HG02798 (cell line): ENCODE data around the gene FAM9A.
"Not testable (repeated sequence)": the region's sequence is repeated elsewhere in the genome, so short reads cannot be mapped to it uniquely, and the experiment has no call there.

ENCODE experiments used
- ATAC-seq: cut with Tn5 transposase; IDR thresholded peaks from one replicate; pipeline ENCODE4 v1.9.1; 2021; ENCODE audit warnings: mild to moderate bottlenecking; ENCODE audit not compliant: unreplicated experiment, poor library complexity

Gene FAM9A

GRCh38 chrX:8805974-8806373 lies 4.8 kb upstream of the FAM9A start:
- ATAC-seq: no peak

DNA sequence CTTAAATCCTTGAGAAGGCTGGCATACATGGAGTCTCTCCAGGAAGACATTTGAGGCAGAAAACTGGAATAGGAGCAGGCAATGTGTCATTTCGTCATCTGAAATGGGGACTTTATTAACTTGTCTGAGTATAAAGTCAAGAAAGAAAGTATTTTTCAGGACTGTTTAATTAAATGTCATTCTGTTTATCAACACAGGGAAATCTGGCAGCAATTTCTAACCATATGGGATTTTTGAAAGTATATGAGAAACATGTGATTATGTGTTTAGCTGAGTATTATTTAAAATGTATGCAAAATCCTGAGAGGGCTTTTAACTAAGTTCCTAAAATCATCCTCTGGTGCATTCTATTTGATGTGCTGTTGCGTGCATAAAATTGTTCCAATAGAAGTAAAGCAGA lies 3.9 kb upstream of the FAM9A start:
- ATAC-seq: no peak

- ATAC-seq: no peak
Observed at GRCh38 chrX:8803326-8803725, 2.1 kb upstream of the FAM9A start.

DNA sequence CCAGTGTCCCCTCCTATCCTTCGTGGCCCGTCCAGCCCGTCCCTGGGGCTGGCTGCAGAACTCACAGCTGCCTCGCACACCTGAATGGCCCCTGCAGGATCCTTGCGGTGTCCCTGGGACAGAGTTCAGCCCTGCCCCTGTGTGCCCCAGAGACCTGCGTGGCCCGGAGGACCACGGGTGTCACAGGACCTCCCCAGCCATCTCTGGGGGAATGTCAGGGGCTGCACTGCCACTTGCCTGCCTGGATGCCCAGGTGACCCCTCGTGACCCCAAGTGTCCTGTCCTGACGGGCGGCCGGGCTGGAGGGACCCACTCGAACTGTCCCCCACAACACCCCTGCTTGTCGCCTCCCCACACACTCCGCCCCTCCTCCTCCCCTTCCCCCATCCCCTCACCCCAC lies 832 bp downstream of the FAM9A start:
- ATAC-seq: not testable (repeated sequence)

- ATAC-seq: not testable (repeated sequence)
Observed at GRCh38 chrX:8799281-8799680, 1.9 kb downstream of the FAM9A start.

GRCh38 chrX:8798702-8799101 lies 2.5 kb downstream of the FAM9A start:
- ATAC-seq: not testable (repeated sequence)

DNA sequence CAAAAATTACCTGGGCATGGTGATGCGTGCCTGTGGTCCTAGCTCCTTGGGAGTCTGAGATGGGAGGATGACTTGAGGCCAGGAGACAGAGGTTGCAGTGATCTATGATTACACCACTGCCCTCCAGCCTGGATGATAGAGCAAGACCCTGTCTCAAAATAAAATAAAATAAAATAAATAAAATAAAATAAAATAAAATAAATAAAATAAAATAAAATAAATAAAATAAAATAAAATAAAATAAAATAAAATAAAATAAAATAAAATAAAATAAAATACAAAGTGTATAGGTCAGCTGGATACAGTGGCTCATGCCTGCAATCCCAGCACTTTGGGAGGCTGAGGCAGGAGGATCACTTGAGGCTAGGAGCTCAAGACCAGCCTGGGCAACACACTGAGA lies 14.1 kb downstream of the FAM9A start:
- not testable (repeated sequence) for ATAC-seq

GRCh38 chrX:8784162-8784561 lies 17.0 kb downstream of the FAM9A start:
- ATAC-seq: no peak

DNA sequence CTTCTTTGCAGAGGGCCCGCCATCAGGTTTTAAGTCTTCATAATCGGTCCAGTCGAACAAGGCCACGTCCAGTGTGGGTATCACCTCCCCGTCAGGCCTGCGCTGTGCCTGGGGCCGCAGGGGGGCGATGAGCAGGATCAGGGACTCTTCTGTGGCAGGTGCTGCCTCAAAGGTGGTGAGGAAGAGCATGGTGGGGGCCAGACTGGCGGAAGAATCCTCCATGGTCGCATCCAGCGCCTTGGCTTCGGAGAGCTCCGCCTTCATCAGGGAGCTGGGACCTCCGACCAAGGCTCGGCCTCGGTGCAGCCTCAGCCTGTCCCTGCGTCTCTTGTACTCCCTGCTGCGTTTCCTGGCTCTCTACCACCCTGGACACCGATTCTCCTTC lies 17.5 kb downstream of the FAM9A start:
- no peak for ATAC-seq

GRCh38 chrX:8783097-8783713 lies 18.0 kb downstream of the FAM9A start:
- ATAC-seq: no peak

GRCh38 chrX:8782595-8782994 lies 18.6 kb downstream of the FAM9A start:
- ATAC-seq: no peak

DNA sequence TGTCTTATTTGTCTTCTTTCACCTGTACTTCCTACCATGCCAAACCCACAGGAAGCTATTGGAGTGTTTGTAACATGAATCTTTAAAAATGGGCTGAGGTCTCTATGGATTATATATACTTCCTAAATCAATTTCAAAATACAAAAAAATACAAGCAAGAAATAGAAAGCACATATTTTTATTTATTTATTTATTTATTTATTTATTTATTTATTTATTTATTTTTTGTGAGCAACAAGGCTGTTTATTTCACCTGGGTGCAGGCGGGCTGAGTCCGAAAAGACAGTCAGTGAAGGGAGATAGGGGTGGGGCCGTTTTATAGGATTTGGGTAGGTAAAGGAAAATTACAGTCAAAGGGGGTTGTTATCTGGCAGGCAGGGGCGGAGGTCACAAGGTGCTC lies 19.3 kb downstream of the FAM9A start:
- not testable (repeated sequence) for ATAC-seq

- no peak for ATAC-seq
Observed at GRCh38 chrX:8773117-8773516, 28.1 kb downstream of the FAM9A start.

GRCh38 chrX:8760021-8760420 lies 41.2 kb downstream of the FAM9A start:
- ATAC-seq: no peak

DNA sequence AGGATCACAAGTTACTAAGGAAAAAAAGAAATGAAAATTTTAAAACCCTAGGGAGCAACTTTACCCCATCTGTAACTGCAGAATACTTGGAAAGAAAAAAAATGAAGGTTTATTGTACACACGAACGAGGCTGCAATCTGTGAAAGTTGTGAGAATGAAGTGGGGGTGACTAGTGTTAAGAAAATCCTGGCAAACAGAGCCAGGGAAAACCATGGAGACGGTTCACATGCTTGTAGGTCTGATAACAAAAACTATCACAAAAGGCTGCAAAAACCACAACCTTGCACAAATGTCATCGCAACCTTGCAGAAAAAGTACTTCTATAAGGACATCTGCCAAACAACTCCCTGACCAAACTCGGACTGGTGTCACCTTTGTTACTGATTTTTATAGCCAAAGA lies 42.5 kb downstream of the FAM9A start:
- not testable (repeated sequence) for ATAC-seq

- not testable (repeated sequence) for ATAC-seq
Observed at GRCh38 chrX:8757609-8758389, 43.4 kb downstream of the FAM9A start.

DNA sequence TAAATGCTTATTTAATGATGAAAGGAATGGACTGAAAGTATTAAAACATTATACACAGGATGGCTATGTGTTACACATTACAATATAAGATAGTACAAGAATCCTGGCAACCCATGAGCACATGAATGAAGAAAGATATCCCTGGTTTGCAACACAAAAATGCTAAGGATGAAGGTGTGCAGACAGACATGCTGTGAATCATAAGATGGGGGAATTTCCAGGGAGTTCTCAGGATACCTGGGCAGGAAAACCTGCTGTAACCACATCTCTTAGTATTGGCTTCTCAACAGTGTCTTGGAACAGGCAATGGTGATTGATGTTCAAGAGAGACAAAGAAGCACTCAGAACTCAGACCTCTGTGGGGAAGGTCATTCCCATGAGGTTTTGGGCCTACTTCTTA lies 45.4 kb downstream of the FAM9A start:
- no peak for ATAC-seq

DNA sequence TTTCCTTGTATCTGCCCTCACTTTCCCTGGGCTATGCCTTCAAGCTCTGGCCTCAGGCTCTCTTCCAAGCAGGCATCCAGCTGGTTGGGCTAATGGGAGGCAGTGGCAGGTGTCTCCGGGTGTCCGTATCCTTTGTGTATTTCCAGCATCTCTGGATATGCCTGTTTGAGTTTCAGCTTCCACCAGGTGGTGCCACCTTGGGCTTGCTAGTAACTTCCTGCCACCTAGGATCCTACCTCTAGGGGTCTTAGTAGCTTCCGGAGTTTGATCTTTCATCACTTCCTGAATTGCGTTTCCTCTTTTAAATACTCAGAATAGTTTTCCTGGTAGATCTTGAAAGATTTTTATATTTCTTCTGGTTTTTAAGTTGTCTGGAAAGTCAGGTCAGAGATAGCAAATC lies 46.1 kb downstream of the FAM9A start:
- no peak for ATAC-seq

DNA sequence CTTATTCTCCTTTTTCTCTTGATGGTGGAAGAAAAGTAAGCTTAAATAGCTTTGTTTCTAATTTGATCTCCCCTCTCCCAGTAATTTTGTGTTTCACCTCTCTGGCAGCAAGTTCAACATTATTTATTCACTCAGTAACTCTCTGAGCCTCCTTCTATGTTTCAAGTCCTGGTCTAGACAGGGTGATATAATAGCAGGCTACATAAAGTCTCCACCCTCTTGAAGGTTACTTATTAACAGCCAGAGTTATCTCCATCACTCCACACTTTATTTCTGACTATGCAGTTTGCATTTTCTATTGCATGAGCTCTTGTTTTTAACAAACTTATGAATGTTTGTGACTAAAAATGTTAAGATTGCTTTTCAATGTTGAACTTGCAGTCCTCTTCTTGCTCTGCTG lies 51.5 kb downstream of the FAM9A start:
- no peak for ATAC-seq

GRCh38 chrX:8748855-8749254 lies 52.3 kb downstream of the FAM9A start:
- ATAC-seq: peak; percentile 36

- no peak for ATAC-seq
Observed at GRCh38 chrX:8743126-8743732, 58.0 kb downstream of the FAM9A start.

GRCh38 chrX:8741981-8742380 lies 59.2 kb downstream of the FAM9A start:
- no peak for ATAC-seq
